ENCODE data around the gene MAP3K21.

MAP3K21 gene

DNA sequence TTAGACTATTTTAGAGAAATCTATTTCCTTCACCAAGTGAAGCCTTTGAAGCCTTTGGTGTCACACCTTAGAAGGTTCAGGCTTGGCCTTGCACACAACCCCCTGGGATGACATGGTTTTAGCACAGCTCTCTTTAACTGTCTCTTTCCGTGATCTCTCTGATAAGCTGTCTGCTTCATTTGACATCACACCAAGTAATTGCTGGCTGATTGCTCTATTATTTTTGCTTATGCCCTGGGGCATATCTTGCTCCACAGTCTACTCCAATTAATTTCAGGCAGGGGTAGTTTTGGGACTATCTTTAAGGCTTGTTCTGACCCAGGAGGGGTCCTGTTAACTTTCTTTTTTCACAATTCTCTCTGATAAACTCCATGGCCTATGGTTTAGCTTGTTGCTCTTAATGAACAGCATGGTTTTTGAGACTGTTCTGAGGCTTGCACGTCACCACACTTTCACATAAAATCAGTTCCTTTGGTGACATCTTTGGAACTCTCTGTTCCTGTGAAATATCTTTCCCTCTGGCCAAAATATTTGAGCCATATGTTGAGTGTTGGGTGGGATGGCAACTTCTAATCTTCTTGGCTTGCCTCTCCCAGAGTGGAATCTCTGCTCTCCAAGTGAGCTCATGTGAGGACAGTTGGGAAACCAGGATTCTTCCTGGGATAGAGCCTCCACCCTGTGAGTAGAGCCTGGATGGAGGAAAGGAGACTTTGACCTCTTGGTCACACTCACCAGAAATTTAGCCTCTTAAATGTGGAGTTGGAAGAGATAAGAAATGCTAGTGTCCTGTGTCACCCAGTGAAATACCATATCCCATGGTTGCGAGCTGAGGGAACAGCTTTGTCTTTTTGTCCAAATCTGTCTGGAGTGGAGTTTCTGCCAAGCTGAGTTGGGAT lies 63.6 kb downstream of the MAP3K21 start:
- no peak for DNase-seq

DNA sequence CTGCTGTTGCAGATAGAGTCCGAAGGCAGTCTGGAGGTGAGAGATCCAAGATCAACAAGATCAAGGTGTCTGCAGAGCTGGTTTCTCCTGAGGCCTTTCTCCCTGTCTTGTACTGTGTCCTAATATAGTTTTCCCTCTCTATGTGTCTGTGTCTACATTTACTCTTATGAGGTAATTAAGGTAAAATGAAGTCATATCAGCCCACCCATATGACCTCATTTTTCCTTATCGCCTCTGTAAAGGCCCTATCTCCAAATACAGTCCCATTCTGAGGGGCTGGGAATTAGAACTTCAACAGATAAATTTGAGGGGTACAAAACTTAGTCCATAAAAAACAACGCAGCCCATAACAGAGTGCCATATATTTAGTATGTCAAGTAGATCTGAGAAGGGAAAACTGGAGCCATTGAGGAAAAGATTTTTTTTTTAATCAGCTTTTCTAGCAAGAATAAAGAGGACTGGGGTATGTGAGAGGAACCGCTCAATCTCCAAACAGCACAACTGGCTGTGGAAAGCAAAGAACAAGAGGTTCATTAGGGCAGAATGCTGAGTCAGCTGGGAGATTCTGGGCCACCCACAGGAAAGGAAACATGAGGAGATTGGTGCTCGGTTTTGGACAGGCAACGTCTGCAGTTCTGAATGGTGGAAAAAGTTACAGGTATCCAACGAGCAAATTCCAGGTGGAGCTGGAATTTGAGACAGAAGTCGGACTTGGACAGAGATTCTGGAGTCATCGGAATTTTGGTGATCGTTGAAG lies 65.7 kb downstream of the MAP3K21 start:
- DNase-seq: no peak

DNA sequence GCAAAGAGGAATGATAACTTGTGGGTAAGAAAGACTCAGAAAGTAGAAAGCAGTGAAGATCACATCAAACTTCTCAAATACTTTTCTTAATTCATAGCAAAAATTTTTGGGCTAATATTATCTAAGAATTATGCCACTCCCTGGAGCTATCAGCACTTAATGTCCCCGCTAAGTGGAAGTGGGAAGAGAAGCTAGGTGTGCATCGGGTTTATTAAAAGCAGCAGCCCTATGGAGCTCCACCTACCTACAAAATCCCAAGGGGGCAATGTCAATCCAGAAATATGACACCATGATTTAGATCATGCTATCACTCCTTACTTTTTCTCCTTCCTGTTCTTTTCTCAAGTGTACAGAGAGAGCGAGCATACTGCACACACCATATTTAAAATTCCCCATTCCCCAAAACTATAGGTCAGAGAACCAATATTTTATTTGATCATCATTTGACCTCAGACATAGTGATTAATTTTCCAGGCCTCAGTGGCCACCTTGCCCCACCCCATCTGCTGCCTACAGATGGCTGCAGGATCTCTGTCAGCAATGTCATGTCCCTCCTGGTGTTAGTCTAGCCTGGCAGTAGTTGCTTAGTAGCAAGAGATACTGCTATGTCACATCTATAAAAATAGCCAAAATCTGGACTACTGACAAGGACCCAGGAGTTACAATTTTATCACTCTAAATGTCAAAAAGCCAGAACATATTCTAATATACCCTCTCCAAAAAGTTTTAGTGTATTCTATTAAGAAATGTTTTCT lies 66.6 kb downstream of the MAP3K21 start:
- DNase-seq: no peak

DNA sequence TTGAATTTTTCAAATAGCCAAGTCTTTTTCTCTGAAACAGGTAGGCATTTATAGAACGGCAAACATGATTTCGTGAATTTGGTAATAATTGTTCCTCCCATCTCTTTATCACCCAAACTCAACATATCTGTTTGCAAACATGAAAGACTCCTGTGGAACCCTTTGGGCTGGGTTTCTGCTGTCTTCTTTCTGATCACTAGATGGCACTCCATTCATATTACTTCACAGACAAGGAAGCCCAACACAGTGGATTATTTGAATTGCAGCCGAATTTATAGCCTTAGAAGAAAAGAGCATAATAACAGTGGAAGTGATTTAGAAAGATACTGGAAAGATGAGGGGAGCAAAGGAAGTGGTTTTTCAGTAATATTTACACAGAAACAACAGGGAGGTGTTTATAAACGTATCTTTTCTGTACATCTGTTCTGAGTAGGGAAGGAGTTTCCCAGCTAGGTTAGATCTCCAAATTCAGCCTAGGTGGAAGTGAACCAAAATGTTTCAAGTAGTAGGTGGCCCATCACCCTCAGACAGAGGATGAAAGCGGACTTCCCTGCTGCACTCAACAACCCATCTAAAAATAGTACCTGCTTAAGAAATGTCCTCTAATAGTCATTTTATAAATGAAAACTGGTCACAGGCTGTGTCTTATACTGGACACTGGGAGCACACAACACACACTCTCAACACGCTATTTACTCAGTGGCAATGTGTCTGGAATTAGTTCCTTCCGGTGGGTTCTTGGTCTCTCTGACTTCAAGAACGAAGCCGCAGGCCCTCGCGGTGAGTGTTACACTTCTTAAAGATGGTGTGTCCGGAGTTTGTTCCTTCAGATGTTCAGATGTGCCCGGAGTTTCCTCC lies 67.6 kb downstream of the MAP3K21 start:
- peak; percentile 9 for DNase-seq

DNA sequence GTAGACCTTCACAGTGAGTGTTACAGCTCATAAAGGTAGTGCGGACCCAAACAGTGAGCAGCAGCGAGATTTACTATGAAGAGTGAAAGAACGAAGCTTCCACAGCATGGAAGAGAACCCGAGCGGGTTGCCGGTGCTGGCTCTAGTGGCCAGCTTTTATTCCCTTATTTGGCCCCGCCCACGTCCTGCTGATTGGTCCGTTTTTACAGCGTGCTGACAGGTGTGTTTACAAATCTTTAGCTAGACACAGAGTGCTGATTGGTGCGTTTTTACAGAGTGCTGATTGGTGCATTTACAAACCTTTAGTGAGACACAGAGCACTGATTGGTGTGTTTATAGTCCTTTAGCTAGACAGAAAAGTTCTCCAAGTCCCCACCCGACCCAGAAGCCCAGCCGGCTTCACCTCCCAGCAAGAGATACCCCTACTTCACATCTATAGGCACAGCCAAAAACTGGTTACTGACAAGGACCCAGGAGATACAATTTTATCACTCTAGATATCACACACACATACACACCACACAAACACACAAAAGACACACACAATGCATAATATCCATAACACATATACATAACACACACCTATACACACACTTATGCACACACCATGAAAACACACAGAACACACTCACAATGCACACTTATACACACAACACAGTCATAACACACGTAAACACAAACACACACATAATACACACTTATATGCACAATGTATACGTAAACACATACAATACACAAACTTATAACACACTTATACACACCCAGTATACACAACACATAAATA lies 68.5 kb downstream of the MAP3K21 start:
- DNase-seq: no peak

DNA sequence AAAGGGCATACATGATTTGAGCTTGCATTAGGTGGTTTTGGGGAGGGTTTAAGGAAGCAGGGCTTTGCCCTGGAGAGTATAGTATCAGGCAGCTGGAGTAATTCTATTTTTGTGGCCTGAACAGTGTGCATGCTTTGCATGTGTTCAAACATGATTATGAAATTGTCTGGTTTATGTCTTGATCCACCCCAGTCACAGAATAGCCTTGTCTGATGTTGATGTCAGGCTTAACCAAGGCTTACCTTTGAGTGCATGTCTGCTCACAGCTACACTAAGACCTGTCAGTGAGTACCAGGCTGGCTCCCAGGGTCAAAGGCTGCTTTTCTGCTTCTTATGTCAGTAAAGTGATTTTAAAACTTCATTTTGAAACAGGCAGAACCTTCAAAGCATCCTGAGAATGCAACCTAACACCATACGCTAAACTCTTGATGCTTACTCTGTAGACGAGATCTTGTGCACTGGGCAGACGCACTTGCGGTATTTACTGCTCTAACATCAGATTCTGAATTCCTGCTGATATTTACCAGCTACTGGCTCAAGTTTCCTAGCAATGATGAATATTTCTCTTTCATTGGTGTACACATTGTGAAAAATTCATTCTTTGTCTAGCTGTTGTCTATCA lies 78.9 kb downstream of the MAP3K21 start:
- DNase-seq: no peak

DNA sequence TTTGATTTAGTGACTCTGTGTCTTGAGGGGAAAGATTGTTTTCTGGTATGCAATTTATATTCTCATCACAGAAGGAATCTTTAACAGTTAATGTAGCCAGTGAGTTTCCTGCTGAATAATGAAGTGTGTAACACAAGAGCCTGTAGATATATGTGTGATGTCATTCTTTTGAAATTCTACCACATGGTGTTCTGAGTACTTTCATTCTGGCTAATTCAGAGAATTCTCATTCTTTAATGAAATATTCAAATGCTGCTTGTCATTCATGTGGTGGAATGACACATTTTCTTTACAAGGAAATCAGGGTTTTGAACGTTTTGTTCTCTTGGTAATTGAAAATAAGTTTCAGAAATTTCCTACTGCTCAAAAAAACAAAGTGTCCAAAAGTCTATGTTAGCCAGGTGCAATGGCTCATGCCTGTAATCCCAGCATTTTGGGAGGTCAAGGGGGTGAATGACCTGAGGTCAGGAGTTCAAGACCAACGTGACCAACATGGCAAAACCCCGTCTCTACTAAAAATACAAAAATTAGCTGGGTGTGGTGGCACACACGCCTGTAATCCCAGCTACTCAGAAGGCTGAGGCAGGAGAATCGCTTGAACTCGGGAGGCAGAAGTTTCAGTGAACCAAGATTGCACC lies 79.6 kb downstream of the MAP3K21 start:
- DNase-seq: no peak

DNA sequence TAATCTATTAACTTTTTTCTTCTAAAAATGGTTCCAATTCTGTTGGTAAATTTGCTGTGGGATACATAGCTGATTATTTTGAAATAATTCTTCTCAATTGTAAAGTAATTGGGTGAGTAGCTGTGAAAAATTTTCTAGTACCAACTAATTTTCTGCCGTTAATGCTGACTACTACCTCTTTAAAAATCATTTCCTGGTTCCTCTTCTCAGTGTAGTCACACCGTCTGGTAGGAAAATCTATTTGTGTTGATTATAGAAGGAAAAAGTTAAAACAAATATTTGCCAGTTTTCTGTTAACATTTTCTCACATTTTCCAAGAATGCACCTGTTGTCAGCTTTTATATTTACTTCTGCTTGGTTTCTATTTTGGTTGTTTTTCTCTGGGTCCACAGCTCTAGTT lies 82.0 kb downstream of the MAP3K21 start:
- no peak for DNase-seq

DNA sequence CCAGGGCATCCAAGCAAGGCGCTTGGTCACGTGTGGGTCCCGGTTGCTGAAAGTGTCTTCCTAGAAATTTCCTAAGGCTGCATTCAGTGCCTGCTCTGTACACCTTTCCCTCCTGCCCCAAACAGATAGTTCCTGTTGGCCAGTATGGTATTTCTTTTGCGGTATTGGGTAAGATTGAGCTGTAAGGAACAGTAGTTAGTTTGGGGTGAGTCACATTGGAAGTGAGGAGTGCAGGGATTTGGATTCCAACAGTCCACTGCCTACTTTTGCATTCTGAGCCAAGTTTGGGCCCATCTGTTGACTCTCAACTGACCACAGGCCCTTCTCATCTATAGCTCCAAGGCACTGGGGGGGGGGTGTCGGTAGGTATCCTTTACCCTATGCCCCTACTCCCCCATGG lies 83.4 kb downstream of the MAP3K21 start:
- DNase-seq: no peak

DNA sequence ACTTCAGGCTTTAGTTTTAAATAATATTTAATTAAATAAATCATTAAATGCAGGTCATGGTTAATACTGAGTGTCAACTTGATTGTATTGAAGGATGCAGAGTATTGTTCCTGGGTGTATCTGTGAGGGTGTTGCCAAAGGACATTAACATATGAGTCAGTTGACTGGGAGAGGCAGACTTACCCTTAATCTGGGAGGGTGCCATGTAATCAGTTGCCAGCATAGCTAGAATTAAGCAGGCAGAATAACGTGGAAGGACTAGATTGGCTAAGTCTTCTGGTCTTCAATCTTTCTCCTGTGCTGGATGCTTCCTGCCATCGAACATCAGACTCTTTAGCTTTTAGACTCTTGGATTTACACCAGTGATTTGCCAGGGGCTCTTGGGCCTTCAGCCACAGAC lies 85.3 kb downstream of the MAP3K21 start:
- DNase-seq: no peak

DNA sequence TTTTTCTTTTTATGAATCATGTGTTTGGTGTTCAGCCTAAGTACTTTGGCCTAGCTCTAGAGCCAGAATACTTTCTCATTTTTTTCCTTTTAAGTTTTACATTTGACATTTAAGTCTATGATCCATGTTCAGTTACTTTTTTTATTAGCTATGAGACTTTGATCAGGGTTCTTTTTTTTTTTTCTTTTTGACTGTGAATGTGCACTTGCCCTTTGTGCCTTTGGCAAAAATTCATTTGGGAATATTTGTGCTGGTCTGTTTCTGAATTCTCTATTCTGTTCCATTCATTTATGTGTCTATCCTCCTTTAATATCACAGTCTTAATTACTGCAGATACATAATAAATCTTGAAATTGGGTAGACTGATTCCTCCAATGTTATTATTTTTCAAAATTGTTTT lies 93.8 kb downstream of the MAP3K21 start:
- DNase-seq: no peak

DNA sequence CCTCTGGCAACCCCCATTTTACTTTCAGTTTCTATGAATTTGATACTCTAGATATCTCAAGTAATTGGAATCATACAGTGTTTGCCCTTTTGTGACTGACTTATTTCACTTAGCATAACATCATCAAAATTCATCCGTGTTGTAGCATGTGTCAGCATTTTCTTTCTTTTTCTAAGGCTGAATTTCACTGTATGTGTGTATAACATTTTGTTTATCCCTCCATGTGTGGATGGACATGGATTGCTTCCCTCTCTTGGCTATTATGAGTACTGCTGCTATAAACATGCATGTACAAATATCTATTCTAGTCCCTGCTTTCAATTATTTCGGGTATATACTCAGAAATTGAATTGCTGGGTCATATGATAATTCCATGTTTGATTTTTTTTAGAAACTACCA lies 97.3 kb downstream of the MAP3K21 start:
- no peak for DNase-seq

DNA sequence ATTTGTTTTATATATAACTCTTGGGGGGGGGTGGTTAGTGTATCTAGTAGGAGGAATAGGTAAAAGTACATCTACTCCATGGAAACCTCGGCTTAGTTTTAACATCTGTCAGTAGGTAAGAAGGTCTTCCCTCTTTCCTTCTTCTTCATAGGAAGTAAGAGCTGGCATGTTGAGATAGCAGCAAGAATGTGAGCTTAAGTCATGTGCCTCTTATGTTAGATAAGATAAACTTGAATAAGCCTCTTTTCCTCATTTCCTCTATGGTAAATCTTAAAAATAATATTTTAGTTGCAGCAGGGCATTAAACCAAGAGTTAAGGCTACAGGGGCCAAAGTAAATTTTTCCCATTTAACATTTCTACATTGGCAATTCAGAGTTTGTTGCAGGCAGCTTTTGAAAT lies 100.4 kb downstream of the MAP3K21 start:
- DNase-seq: no peak

DNA sequence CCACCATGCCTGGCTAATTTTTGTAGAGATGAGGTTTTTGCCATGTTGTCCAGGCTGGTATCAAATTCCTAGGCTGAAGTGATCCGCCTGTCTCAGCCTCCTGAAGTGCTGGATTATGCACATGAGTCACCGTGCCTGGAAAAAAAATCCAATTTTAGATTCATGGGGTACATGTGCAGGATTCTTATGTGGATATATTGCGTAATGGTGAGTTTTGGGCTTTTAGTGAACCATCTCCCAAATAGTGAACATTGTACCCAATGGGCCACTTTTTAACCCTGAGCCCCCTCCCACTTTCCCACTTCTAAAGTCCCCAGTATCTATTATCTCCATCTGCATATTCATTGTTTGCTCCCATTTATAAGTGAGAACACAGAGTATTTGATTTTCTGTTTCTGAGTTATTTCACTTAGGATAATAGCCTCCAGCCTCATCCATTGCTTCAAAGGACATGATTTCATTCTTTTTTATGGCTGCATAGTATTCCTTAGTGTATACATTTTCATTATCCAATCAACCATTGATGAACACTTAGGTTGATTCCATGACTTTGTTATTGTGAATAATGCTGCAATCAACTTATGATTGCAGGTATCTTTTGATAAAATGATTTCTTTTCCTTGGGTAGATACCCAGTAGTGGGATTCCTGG lies 104.4 kb downstream of the MAP3K21 start:
- no peak for DNase-seq

DNA sequence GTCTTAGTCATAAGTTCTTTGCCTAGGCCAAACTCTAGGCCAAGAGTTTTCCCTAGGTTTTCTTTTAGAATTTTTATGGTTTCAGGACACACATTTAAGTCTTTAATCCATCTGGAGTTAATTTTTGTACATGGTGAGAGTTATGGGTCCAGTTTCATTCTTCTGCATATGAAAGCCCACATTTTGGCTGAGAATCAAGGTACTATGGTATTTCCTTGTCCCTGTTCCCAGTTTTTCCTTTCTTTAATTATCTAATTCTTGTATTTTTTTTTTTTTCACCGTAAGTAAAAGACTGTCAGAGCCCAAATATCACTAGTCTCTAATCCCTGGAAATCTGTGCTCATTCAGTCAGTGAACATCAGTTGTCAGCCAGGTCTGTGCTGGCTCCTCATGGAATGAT lies 105.4 kb downstream of the MAP3K21 start:
- no peak for DNase-seq

DNA sequence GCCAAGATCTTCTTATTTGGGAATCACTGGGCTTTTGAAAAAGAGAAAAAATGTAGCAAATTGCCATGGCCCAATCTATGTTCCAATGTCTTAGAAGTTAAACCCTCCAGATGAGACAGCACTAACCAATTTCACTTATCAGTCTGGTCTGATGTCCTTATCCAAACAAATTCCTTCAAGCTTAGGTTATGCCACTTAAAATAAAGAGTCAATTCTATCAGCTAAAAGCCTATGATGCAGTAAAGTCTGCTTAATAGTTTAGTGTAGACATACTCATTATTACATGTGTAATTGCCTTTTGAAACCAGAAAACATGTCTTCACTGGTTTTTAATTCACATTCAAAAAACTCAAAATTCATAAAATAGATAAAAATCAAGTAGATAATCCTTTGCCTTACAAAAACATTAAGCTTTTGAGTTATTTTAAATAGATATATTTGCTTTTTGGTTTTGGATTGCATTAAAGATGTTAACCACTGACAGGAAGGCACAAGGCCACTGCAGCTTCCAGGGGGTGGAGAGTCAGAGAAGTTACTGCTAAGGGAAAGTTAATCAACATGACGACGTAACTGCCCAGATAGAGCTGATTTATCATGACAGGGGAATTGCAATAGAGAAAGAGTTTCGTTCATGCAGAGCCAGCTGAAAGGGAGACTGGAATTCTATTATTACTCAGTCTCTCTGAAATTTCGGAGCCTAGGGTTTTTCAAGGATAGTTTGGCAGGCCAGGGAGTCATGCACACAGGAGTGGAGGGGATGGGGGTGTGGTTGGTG lies 106.1 kb downstream of the MAP3K21 start:
- DNase-seq: no peak

Measured in CD4-positive, alpha-beta T cell treated with Interleukin-17A for 4 hours (primary cell).